Measurements from ENCODE around the gene COA4. TPM values are rescaled to one million over a fixed set of nuclear protein-coding genes. Genes with fewer than 3 reads are reported as not detected.

The COA4 gene
- total RNA-seq, 4 donors from 2014 or later = 51.9 to 92.0 (median 75.7) TPM

DNA sequence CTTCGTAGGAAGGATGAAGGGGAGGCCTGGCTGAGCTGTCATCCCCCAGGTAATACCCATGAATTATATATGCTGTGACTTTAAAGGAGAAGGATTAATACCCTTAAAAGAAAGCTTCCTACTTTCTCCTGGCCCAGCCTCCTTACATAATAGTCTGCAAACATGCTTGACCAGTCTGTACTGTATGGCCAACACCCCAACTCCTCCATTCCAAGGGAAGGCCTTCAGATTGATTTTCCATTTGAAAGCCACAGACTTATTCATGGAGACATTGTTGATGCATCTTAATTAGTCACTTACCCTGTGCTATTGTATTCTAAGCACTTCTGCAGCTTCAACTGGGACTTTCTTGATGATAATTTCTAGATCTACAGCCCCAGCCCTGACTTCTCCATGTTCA, 2.1 kb upstream of the COA4 start:
- TF ChIP-seq, protein P1, sequence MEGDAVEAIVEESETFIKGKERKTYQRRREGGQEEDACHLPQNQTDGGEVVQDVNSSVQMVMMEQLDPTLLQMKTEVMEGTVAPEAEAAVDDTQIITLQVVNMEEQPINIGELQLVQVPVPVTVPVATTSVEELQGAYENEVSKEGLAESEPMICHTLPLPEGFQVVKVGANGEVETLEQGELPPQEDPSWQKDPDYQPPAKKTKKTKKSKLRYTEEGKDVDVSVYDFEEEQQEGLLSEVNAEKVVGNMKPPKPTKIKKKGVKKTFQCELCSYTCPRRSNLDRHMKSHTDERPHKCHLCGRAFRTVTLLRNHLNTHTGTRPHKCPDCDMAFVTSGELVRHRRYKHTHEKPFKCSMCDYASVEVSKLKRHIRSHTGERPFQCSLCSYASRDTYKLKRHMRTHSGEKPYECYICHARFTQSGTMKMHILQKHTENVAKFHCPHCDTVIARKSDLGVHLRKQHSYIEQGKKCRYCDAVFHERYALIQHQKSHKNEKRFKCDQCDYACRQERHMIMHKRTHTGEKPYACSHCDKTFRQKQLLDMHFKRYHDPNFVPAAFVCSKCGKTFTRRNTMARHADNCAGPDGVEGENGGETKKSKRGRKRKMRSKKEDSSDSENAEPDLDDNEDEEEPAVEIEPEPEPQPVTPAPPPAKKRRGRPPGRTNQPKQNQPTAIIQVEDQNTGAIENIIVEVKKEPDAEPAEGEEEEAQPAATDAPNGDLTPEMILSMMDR (IDR thresholded peaks at IDR 0.05) = no peak
- no peak for DNase-seq (ENCODE audit: low spot score)
- no peak for ATAC-seq (ENCODE audit: low FRiP score)

DNA sequence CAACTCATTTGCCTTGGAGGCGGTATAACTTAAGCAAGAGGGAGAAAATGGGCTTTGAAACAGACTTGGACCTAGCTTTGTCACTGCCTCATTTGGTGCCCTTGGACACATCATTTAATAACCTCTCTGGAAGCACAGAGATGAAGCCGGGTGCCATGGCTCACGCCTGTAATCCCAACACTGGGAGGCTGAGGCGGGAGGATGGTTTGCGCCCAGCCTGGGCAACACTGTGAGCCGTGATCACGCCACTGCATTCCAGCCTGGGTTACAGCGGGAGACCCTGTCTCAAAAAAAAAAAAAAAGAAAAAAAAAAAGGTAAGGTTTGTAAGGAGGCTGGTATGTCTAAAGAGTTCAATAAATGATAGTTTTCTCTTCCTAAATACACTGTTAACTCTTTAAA, 806 bp downstream of the COA4 start:
- ATAC-seq (ENCODE audit: low FRiP score) (no peak), DNase-seq (ENCODE audit: low spot score) (no peak)
- TF ChIP-seq, protein P1 (IDR thresholded peaks at IDR 0.05) = no peak

DNA sequence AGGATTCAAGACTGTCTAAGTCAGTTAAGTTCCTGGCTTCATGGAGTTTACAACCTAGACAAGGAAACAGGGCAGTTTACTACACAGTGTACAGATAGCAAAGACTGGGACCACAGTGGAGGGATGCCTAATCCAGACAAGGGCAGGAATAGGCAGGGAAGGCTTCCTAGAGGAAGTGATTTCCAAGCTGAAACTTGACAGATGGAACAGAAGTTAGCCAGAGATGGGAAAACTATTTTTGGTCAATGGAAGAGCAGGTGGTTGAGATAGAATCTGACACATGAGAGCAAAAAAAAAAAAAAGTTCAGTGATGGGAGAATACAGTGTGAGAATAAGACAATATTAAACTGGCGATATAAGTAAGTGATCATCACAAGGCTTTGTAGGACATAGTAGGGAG, 1.3 kb downstream of the COA4 start:
- TF ChIP-seq, protein P1 (IDR thresholded peaks at IDR 0.05) = no peak
- DNase-seq (ENCODE audit: low spot score) (no peak), ATAC-seq (ENCODE audit: low FRiP score) (no peak)

DNA sequence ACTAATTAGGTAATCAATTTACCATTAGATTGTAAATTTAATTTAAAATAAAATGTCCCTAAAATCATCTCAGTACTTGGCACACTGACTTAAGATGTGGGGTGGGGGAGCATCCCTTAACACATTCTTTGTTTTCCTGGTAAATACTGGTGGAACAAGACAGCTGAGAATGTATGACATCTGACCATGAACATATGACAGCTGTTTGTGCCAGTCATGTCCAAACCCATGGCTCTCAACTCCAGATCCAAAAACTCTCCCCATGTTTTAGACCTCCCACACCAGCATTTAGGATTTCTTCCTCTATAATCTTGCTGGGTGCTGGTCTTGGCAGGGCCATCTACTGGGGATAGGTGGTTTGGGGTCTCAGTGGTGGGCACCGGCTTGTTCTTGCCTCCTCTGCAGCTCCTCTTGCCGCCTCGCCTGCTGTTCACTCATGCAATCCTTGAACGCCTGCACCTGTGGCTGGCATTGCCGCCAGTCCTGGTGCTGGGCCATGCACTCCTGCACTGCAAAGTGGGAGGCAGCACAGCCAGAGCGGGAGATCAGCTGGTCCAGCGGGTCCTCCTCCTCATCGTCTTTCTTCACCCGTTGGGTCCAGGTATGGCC, 3.8 kb downstream of the COA4 start:
- DNase-seq (ENCODE audit: low spot score) (no peak), ATAC-seq (ENCODE audit: low FRiP score) (no peak)
- TF ChIP-seq, protein P1 (IDR thresholded peaks at IDR 0.05) = no peak

DNA sequence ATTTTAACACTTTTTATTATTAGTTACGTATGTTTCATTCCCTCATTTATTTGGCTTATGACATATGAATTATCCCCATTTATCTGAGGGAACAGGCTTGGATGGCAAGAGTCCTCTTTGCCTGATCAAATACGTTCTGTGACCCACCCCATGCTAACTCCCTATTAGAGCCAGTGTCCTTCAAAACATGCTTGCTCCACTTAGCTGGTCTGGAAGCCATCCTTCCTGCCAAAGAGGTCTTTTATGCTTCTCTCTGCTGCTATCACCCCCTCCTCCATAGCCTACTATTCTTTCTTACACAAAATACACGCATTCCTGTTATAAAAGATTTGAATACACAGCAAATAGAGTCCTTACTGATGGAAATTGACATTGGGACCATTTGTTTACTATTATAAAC, 6.4 kb downstream of the COA4 start:
- TF ChIP-seq, protein P1 (IDR thresholded peaks at IDR 0.05) = no peak
- DNase-seq (ENCODE audit: low spot score) (no peak), ATAC-seq (ENCODE audit: low FRiP score) (no peak)

DNA sequence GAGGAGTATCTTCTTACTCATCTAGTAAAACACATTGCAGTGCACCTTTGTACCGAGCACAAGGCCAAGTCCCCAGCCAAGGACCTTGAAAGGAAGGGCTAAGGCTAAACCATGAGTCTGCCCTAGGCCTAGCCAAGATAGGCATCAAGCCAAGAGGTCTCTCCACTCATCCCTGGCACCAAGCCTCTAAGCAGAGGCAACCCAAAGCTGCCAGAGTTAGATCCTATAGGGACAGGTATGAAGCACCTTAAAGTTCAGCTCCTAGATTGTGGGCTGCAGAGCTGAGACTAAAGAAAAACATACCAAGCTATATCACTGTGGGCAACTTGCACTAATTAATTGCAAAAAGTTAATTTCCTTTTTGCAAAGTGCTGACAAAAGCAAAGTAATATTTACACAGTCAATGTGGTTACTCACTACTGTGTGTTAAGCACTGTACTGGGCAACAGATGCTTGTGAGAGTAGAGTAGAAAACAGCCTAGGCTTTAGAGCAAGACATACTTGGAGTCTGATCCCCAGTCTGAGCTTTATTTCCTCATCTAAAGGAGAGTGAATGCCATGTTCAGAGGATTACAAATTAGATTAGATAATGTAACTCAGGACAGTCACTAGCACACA, 7.2 kb downstream of the COA4 start:
- ATAC-seq (ENCODE audit: low FRiP score) = no peak
- no peak for DNase-seq (ENCODE audit: low spot score)
- TF ChIP-seq, protein P1 (IDR thresholded peaks at IDR 0.05) = no peak

DNA sequence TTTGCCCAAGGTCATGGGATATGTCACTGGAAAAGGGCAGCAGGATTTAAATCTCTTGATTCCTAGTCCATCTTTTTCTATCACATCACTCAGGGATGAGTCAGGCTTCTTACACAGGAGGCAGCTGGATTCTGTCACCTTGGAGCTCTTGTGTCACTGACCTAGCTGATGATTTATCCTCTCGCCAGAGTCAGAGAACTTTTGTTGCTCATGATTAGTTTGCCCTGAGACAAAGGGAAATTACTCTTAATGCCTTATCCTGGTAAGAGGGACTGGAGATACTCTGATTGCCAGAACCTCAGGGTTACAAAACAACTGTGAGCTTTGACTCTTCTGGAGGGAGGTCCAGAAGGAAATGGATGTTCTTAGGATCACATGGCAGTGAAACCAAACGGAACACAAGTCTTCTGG, 10.1 kb downstream of the COA4 start:
- TF ChIP-seq, protein P1 (IDR thresholded peaks at IDR 0.05) = no peak
- ATAC-seq (ENCODE audit: low FRiP score) (peak; percentile 59), DNase-seq (ENCODE audit: low spot score) (no peak)

All from omental fat pad (tissue), 4 donors.